ENCODE measurements around the gene WDR5B. TPM values are rescaled to one million over a fixed set of nuclear protein-coding genes. Genes with fewer than 3 reads are reported as not detected.
A peak's percentile ranks its signal among the peaks of the same experiment; 100 is the strongest.

Gene WDR5B
- total and polyA plus RNA-seq, 2 experiments from 2014 or later, result 3.7 to 5.6 TPM

- peaks cover 67% of the 10 kb centered on the region for H3K36me3 ChIP-seq (ENCODE audit: low read depth)
- H4K20me1 ChIP-seq (ENCODE audit: insufficient read depth), result no peaks in the 10 kb centered on the region
- no peak for TF ChIP-seq EZH2phosphoT487 (IDR thresholded peaks at IDR 0.05; ENCODE audit: insufficient read depth, low read depth)
- TF ChIP-seq EZH2 (IDR thresholded peaks at IDR 0.05; ENCODE audit: insufficient read depth, poor library complexity, severe bottlenecking), result no peak
- H3K27ac ChIP-seq, result peak overlapping the region; percentile 23
- no peaks in the 10 kb centered on the region for H3K9me3 ChIP-seq (ENCODE audit: low read depth)
- no peak overlapping the region for H3K9ac ChIP-seq
- peak; percentile 48 for DNase-seq
- no peak overlapping the region for H3K4me2 ChIP-seq (ENCODE audit: unreplicated experiment)
- H2AFZ ChIP-seq, result no peak overlapping the region
- H3F3A ChIP-seq (ENCODE audit: insufficient read depth), result peaks cover 65% of the 10 kb centered on the region
- 0 out of 2 replicates have a peak, but pooled peaks cover 7% of the 10 kb centered on the region for H3K4me1 ChIP-seq (ENCODE audit: insufficient read depth)
- peaks cover 26% of the 10 kb centered on the region for H3K79me2 ChIP-seq (ENCODE audit: insufficient read depth)
- in situ Hi-C loops (cut with MboI), result no loop called here
- H3K9me2 ChIP-seq (ENCODE audit: insufficient read depth), result no peaks in the 10 kb centered on the region
- 89 to 94% methylated on average over 2 of the region's 2 CpGs for WGBS, 2 experiments (ENCODE audit: low coverage in 1 of 2, low lambda C conversion rate in 2 of 2, missing lambda C conversion rate in 2 of 2)
- H3K4me3 ChIP-seq, result no peak overlapping the region
- H3K27me3 ChIP-seq (replicated peaks; ENCODE audit: insufficient read depth), result no peaks in the 10 kb centered on the region
These were observed 12.1 kb upstream of the WDR5B start for GRCh38 chr3:122427857-122428471.

DNA sequence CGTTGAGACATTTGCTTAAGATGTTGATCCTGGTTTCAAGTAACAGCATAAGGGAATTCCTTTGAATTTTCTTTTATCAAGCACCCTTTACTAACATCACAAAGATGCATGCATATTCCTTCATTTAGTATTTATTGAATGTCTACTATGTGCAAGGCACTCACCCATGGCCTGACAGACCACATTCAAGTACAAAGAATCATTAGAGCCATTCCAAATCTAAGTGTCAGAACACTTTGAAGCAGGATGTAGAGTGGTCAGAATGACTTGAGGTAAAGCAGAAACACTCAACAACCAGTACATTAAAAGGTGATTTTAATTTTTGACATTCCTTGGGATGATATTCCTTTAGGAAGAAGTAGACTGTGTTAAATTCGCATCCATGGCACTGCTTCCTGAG lies 6.0 kb upstream of the WDR5B start:
- TF ChIP-seq EZH2 (IDR thresholded peaks at IDR 0.05; ENCODE audit: insufficient read depth, poor library complexity, severe bottlenecking), result no peak
- TF ChIP-seq EZH2phosphoT487 (IDR thresholded peaks at IDR 0.05; ENCODE audit: insufficient read depth, low read depth), result no peak
- in situ Hi-C loops (cut with MboI), result no loop called here
- WGBS, 2 experiments (ENCODE audit: low coverage in 1 of 2, low lambda C conversion rate in 2 of 2, missing lambda C conversion rate in 2 of 2), result 75 to 79% methylated on average over 2 of the region's 2 CpGs
- H3K27me3 ChIP-seq (replicated peaks; ENCODE audit: insufficient read depth), result no peaks in the 10 kb centered on the region
- H2AFZ ChIP-seq, result no peak overlapping the region
- no peak overlapping the region for H3K4me3 ChIP-seq
- no peak overlapping the region for H3K4me2 ChIP-seq (ENCODE audit: unreplicated experiment)
- no peaks in the 10 kb centered on the region for H3K9me2 ChIP-seq (ENCODE audit: insufficient read depth)
- H3F3A ChIP-seq (ENCODE audit: insufficient read depth), result peaks cover 59% of the 10 kb centered on the region
- H3K79me2 ChIP-seq (ENCODE audit: insufficient read depth), result peaks cover 77% of the 10 kb centered on the region
- H3K36me3 ChIP-seq (ENCODE audit: low read depth), result peaks cover 40% of the 10 kb centered on the region
- no peaks in the 10 kb centered on the region for H3K4me1 ChIP-seq (ENCODE audit: insufficient read depth)
- no peaks in the 10 kb centered on the region for H3K9me3 ChIP-seq (ENCODE audit: low read depth)
- no peaks in the 10 kb centered on the region for H4K20me1 ChIP-seq (ENCODE audit: insufficient read depth)
- no peak overlapping the region for H3K9ac ChIP-seq
- H3K27ac ChIP-seq, result no peak overlapping the region
- DNase-seq, result no peak

DNA sequence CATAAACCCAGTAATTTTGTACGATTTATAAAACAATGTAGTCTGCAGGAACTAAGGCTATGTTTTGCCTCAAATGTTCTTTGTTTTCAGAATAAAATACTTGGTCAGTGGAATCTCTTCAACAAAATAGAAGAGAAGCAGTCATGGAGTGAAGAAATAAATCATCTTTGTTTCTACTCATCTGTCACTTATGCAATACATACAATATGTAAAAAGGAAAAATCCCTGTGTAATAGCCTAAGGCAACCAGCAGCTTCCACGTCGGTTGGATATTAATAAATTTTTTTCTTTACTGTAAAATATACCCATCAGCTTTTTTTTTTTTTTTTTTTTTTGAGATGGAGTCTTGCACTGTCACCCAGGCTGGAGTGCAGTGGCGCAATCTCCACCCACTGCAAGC lies 5.2 kb upstream of the WDR5B start:
- 96 to 99% methylated on average over 4 of the region's 4 CpGs for WGBS, 2 experiments (ENCODE audit: low coverage in 1 of 2, low lambda C conversion rate in 2 of 2, missing lambda C conversion rate in 2 of 2)
- no peaks in the 10 kb centered on the region for H3K4me1 ChIP-seq (ENCODE audit: insufficient read depth)
- no peak overlapping the region for H3K9ac ChIP-seq
- H3K9me3 ChIP-seq (ENCODE audit: low read depth), result no peaks in the 10 kb centered on the region
- H3K27ac ChIP-seq, result no peak overlapping the region
- H3K4me3 ChIP-seq, result no peak overlapping the region
- no peak overlapping the region for H3K4me2 ChIP-seq (ENCODE audit: unreplicated experiment)
- peaks cover 52% of the 10 kb centered on the region for H3F3A ChIP-seq (ENCODE audit: insufficient read depth)
- peaks cover 82% of the 10 kb centered on the region for H3K79me2 ChIP-seq (ENCODE audit: insufficient read depth)
- no peaks in the 10 kb centered on the region for H3K9me2 ChIP-seq (ENCODE audit: insufficient read depth)
- H3K36me3 ChIP-seq (ENCODE audit: low read depth), result peaks cover 32% of the 10 kb centered on the region; the same call in 1 of the 2 replicates
- no peaks in the 10 kb centered on the region for H4K20me1 ChIP-seq (ENCODE audit: insufficient read depth)
- H3K27me3 ChIP-seq (replicated peaks; ENCODE audit: insufficient read depth), result no peaks in the 10 kb centered on the region
- in situ Hi-C loops (cut with MboI), result no loop called here
- TF ChIP-seq EZH2phosphoT487 (IDR thresholded peaks at IDR 0.05; ENCODE audit: insufficient read depth, low read depth) (no peak), EZH2 (IDR thresholded peaks at IDR 0.05; ENCODE audit: insufficient read depth, poor library complexity, severe bottlenecking) (no peak)
- DNase-seq, result no peak
- H2AFZ ChIP-seq, result no peak overlapping the region

DNA sequence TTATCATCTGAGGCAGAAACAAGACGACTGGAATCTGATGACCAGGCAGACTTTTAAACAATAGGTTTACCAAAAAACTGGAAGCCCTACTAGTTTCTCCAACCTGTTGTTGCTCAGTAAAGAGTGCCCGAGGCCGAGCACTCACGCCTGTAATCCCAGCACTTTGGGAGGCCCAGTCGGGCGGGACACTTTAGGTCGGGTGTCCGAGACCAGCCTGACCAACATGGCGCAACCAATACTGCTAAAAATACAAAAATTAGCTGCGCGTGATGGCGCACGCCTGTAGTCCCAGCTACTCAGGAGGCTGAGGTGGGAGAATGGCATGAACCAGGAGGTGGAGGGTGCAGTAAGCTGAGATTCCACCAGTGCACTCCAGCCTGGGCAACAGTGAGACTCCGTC lies 1.1 kb upstream of the WDR5B start:
- Histone ChIP-seq H3K27ac (peak overlapping the region; percentile 88), H2AFZ (peak overlapping the region; percentile 93), H3K4me3 (peak overlapping the region; percentile 98), H3K9ac (peak overlapping the region; percentile 97), H3F3A (ENCODE audit: insufficient read depth) (peaks cover 23% of the 10 kb centered on the region; the same call in 1 of the 2 replicates), H3K79me2 (ENCODE audit: insufficient read depth) (peaks cover 85% of the 10 kb centered on the region), H3K36me3 (ENCODE audit: low read depth) (peaks cover 4% of the 10 kb centered on the region; the same call in 1 of the 2 replicates), H3K9me3 (ENCODE audit: low read depth) (no peaks in the 10 kb centered on the region), H3K4me2 (ENCODE audit: unreplicated experiment) (peak overlapping the region; percentile 94), H3K9me2 (ENCODE audit: insufficient read depth) (no peaks in the 10 kb centered on the region), H4K20me1 (ENCODE audit: insufficient read depth) (no peaks in the 10 kb centered on the region), H3K27me3 (replicated peaks; ENCODE audit: insufficient read depth) (no peaks in the 10 kb centered on the region), H3K4me1 (ENCODE audit: insufficient read depth) (peaks cover 9% of the 10 kb centered on the region)
- peak; percentile 42 for DNase-seq
- TF ChIP-seq EZH2phosphoT487 (IDR thresholded peaks at IDR 0.05; ENCODE audit: insufficient read depth, low read depth), result no peak
- in situ Hi-C loops (cut with MboI), result no loop called here
- 31 to 33% methylated on average over 14 of the region's 14 CpGs for WGBS, 2 experiments (ENCODE audit: low coverage in 1 of 2, low lambda C conversion rate in 2 of 2, missing lambda C conversion rate in 2 of 2)
